H9 (cell line): ENCODE results near the gene MYDGF. TPM values are rescaled to one million over a fixed set of nuclear protein-coding genes. Genes with fewer than 3 reads are reported as not detected.

Experiments
- DNase-seq: peaks from one replicate; pipeline ENCODE4 v3.0.0-alpha.2; 2017
- H2AFZ ChIP-seq: one replicate; pipeline ENCODE4 v1.6.1; 2013; ENCODE audit warnings: mild to moderate bottlenecking, low read length, control low read depth, moderate library complexity
- H2AK5ac ChIP-seq: 2 replicates; pipeline ENCODE4 v1.6.1; 2013; ENCODE audit warnings: low read length, control low read depth, mixed read lengths; ENCODE audit not compliant: insufficient read length
- H2BK120ac ChIP-seq: one replicate; pipeline ENCODE4 v1.6.1; 2013; ENCODE audit warnings: low read depth, mild to moderate bottlenecking, low read length, control low read depth, inconsistent platforms; ENCODE audit not compliant: poor library complexity, severe bottlenecking
- H2BK12ac ChIP-seq: 2 replicates; pipeline ENCODE4 v1.6.1; 2013; ENCODE audit warnings: low read length, control low read depth, mixed read lengths, low read depth; ENCODE audit not compliant: insufficient read length
- H2BK15ac ChIP-seq: 2 replicates; pipeline ENCODE4 v1.6.1; 2013; ENCODE audit warnings: low read depth, low read length, control low read depth
- H2BK20ac ChIP-seq: one replicate; pipeline ENCODE4 v1.6.1; 2013; ENCODE audit warnings: low read depth, mild to moderate bottlenecking, low read length, control low read depth, inconsistent platforms; ENCODE audit not compliant: poor library complexity, severe bottlenecking
- H2BK5ac ChIP-seq: 2 replicates; pipeline ENCODE4 v1.6.1; 2013; ENCODE audit warnings: low read length, control low read depth, mixed read lengths; ENCODE audit not compliant: insufficient read length
- H3K14ac ChIP-seq: 2 replicates; pipeline ENCODE4 v1.6.1; 2013; ENCODE audit warnings: low read length, control low read depth; ENCODE audit not compliant: insufficient read depth
- H3K18ac ChIP-seq: 2 replicates; pipeline ENCODE4 v1.6.1; 2013; ENCODE audit warnings: low read depth, mild to moderate bottlenecking, mixed read lengths, low read length, control low read depth; ENCODE audit not compliant: insufficient read length
- H3K23ac ChIP-seq: 2 replicates; pipeline ENCODE4 v1.6.1; 2013; ENCODE audit warnings: low read length, control low read depth, mixed read lengths, low read depth; ENCODE audit not compliant: insufficient read length
- H3K23me2 ChIP-seq: 2 replicates; pipeline ENCODE4 v1.6.1; 2013; ENCODE audit warnings: low read depth, mild to moderate bottlenecking, mixed read lengths, low read length, control low read depth; ENCODE audit not compliant: insufficient read length, poor library complexity, severe bottlenecking
- H3K27ac ChIP-seq: 2 replicates; pipeline ENCODE4 v1.5.1; 2013; ENCODE audit warnings: low read length, control low read depth, mixed read lengths, low read depth; ENCODE audit not compliant: insufficient read length
- H3K27me3 ChIP-seq: 2 replicates; pipeline ENCODE4 v1.6.1; 2013; ENCODE audit warnings: low read length, control low read depth, inconsistent platforms; ENCODE audit not compliant: insufficient read depth
- H3K4ac ChIP-seq: 2 replicates; pipeline ENCODE4 v1.6.1; 2013; ENCODE audit warnings: low read depth, mild to moderate bottlenecking, control low read depth, inconsistent platforms, low read length, moderate library complexity
- H3K4me1 ChIP-seq: 2 replicates; pipeline ENCODE4 v1.6.1; 2013; ENCODE audit warnings: low read length, control low read depth, inconsistent platforms; ENCODE audit not compliant: insufficient read depth
- H3K4me2 ChIP-seq: 2 replicates; pipeline ENCODE4 v1.6.1; 2013; ENCODE audit warnings: low read length, control low read depth, mixed read lengths; ENCODE audit not compliant: insufficient read length, insufficient read depth
- H3K56ac ChIP-seq: 2 replicates; pipeline ENCODE4 v1.6.1; 2013; ENCODE audit warnings: low read depth, mild to moderate bottlenecking, mixed read lengths, low read length, control low read depth; ENCODE audit not compliant: insufficient read length
- H3K79me1 ChIP-seq: 2 replicates; pipeline ENCODE4 v1.6.1; 2013; ENCODE audit warnings: low read depth, mild to moderate bottlenecking, moderate library complexity, low read length, control low read depth, inconsistent platforms; ENCODE audit not compliant: insufficient read depth, poor library complexity, severe bottlenecking
- H3K79me2 ChIP-seq: 2 replicates; pipeline ENCODE4 v1.6.1; 2013; ENCODE audit warnings: low read length, control low read depth, inconsistent platforms; ENCODE audit not compliant: insufficient read depth
- H3K9ac ChIP-seq: 2 replicates; pipeline ENCODE4 v1.6.1; 2013; ENCODE audit warnings: low read length, control low read depth, mixed read lengths; ENCODE audit not compliant: insufficient read length; ENCODE audit errors: extremely low read depth
- H3K9me3 ChIP-seq: one replicate; pipeline ENCODE4 v1.6.1; 2013; ENCODE audit warnings: low read depth, low read length, inconsistent platforms; ENCODE audit not compliant: control insufficient read depth
- H3T11ph ChIP-seq: one replicate; pipeline ENCODE4 v1.6.1; 2013; ENCODE audit warnings: mild to moderate bottlenecking, low read length, control low read depth, inconsistent platforms
- H4K20me1 ChIP-seq: one replicate; pipeline ENCODE4 v1.6.1; 2013; ENCODE audit not compliant: control insufficient read depth, insufficient read length, insufficient read depth
- H4K5ac ChIP-seq: 2 replicates; pipeline ENCODE4 v1.6.1; 2013; ENCODE audit warnings: low read depth, mild to moderate bottlenecking, mixed read lengths, low read length, control low read depth; ENCODE audit not compliant: insufficient read length
- H4K8ac ChIP-seq: replicated peaks from 2 replicates; pipeline ENCODE4 v1.6.1; 2013; ENCODE audit warnings: low read length, control low read depth, mixed read lengths, low read depth; ENCODE audit not compliant: insufficient read length
- H4K91ac ChIP-seq: 2 replicates; pipeline ENCODE4 v1.6.1; 2013; ENCODE audit warnings: low read depth, mild to moderate bottlenecking, moderate library complexity, mixed read lengths, low read length, control low read depth; ENCODE audit not compliant: insufficient read length
- H3K27ac Mint-ChIP-seq, 3 experiments: 2 replicates in 2 of 3; 3 replicates in 1 of 3; pipeline ENCODE4 v1.8.0; 2020 to 2021; ENCODE audit warnings: mixed read lengths in 3 of 3, mild to moderate bottlenecking in 1 of 3, moderate library complexity in 1 of 3
- H3K27me3 Mint-ChIP-seq: 2 replicates; pipeline ENCODE4 v1.8.0; 2021; ENCODE audit warnings: low read depth, mild to moderate bottlenecking, moderate library complexity, mixed read lengths
- H3K36me3 Mint-ChIP-seq, 3 experiments: 2 replicates in 2 of 3; 3 replicates in 1 of 3; pipeline ENCODE4 v1.8.0; 2020 to 2021; ENCODE audit warnings: low read depth in 3 of 3, mixed read lengths in 3 of 3; ENCODE audit not compliant: insufficient read depth in 1 of 3
- H3K4me1 Mint-ChIP-seq, 2 experiments: 2 replicates each; pipeline ENCODE4 v1.8.0; 2020; ENCODE audit warnings: mixed read lengths in 2 of 2
- H3K4me3 Mint-ChIP-seq, 2 experiments: 2 replicates in 1 of 2; 3 replicates in 1 of 2; pipeline ENCODE4 v1.8.0; 2020 to 2021; ENCODE audit warnings: mild to moderate bottlenecking in 2 of 2, mixed read lengths in 2 of 2, moderate library complexity in 1 of 2
- H3K9me3 Mint-ChIP-seq, 2 experiments: 2 replicates in 1 of 2; 3 replicates in 1 of 2; pipeline ENCODE4 v1.8.0; 2020; ENCODE audit warnings: mild to moderate bottlenecking in 2 of 2, mixed read lengths in 2 of 2, moderate library complexity in 1 of 2
- CTCF ChIP-seq: fragments of 200-600 bp; sonication (generic); conservative IDR thresholded peaks from 3 replicates; pipeline ENCODE4 v1.8.0; 2021; ENCODE audit warnings: antibody characterized with exemption, mild to moderate bottlenecking
- WGBS: extraction: QIAGEN DNeasy Blood & Tissue Kit; methylation state at CpG from one replicate; pipeline ENCODE4 v1.1.7; 2013; ENCODE audit warnings: missing lambda C conversion rate, low lambda C conversion rate, mixed read lengths; ENCODE audit not compliant: insufficient read length; ENCODE audit errors: extremely low coverage; 5-methylcytosine and 5-hydroxymethylcytosine counted together
- total RNA-seq: library from RNA; stranded (reverse); gene quantifications from 2 replicates; pipeline ENCODE4 v1.2.1, GENCODE V29; 2021

The MYDGF gene
- total RNA-seq, 1 experiment from 2014 or later = 43.4 TPM

DNA sequence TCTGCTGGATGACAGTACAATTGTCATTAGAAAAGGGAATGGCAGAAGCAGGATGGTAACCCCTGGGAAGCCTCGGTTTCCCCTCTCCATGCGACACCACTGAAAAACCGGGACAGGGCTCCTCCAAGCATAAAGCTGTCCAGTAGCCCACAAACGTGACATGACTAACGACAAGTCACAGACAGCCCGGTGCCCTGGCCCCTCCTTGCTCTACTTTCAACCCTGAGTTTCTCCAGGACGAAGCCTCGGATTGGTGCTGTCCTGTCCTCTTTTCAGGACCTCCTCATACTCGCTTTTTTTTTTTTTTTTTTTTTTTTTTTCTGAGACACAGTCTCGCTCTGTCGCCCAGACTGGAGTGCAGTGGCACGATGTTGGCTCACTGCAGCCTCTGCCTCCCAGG is 37.2 kb upstream of the MYDGF start:
- no peak overlapping the region for H3K56ac ChIP-seq
- no peaks in the 10 kb centered on the region for H3K27me3 ChIP-seq
- no peaks in the 10 kb centered on the region for H3K27me3 Mint-ChIP-seq
- H2BK15ac ChIP-seq = no peak overlapping the region
- no peaks in the 10 kb centered on the region for H3K79me1 ChIP-seq
- H3K9me3 ChIP-seq = no peaks in the 10 kb centered on the region
- no peak overlapping the region for H4K91ac ChIP-seq
- H3K9me3 Mint-ChIP-seq = no peaks in the 10 kb centered on the region
- no peak overlapping the region for H3K4me2 ChIP-seq
- H3K4me1 Mint-ChIP-seq = no peaks in the 10 kb centered on the region
- H3K27ac ChIP-seq = no peak overlapping the region
- no peak overlapping the region for H4K5ac ChIP-seq
- H3K9ac ChIP-seq = no peak overlapping the region
- no CpG with 5 or more reads among the region's 12 CpGs for WGBS
- no peaks in the 10 kb centered on the region for H3K79me2 ChIP-seq
- no peak overlapping the region for H2BK12ac ChIP-seq
- peaks cover 24 to 50% (median 42%) of the 10 kb centered on the region in 3 experiments; a peak in 6 of 7 replicates for H3K36me3 Mint-ChIP-seq
- no peak overlapping the region for H3K14ac ChIP-seq
- no peaks in the 10 kb centered on the region for H3K23me2 ChIP-seq
- H2AFZ ChIP-seq = no peak overlapping the region
- H3K4me1 ChIP-seq = no peaks in the 10 kb centered on the region
- H2BK120ac ChIP-seq = no peak overlapping the region
- no peak for DNase-seq
- no peak overlapping the region for H2BK5ac ChIP-seq
- no peak overlapping the region for H3K23ac ChIP-seq
- no peaks in the 10 kb centered on the region for H4K20me1 ChIP-seq
- no peak overlapping the region for H2BK20ac ChIP-seq
- no peak overlapping the region for H4K8ac ChIP-seq
- no peak overlapping the region for H3K27ac Mint-ChIP-seq
- no peak overlapping the region for H3K4me3 Mint-ChIP-seq
- H3K18ac ChIP-seq = no peak overlapping the region
- no peak overlapping the region for H2AK5ac ChIP-seq
- TF ChIP-seq CTCF = no peak
- no peak overlapping the region for H3T11ph ChIP-seq
- H3K4ac ChIP-seq = no peak overlapping the region
